ENCODE measurements around the gene FGF12.

- no peak for TF ChIP-seq POLR2A (IDR thresholded peaks at IDR 0.05)
- no peak for TF ChIP-seq CTCF (IDR thresholded peaks at IDR 0.05 in 8 of 11, conservative IDR thresholded peaks at IDR 0.05 in 3 of 11)
These were observed 71.7 kb downstream of the FGF12 start for GRCh38 chr3:192655628-192656027.
